NCI-H128 (cell line): ENCODE results near the gene PCDHA4.
"Not testable (repeated sequence)": the region's sequence is repeated elsewhere in the genome, so short reads cannot be mapped to it uniquely, and the experiment has no call there.

ENCODE experiments used
- DNase-seq: peaks from one replicate; lab custom pipeline; 2025; ENCODE audit not compliant: unreplicated experiment; lab: John Stamatoyannopoulos, UW

The PCDHA4 gene

DNA sequence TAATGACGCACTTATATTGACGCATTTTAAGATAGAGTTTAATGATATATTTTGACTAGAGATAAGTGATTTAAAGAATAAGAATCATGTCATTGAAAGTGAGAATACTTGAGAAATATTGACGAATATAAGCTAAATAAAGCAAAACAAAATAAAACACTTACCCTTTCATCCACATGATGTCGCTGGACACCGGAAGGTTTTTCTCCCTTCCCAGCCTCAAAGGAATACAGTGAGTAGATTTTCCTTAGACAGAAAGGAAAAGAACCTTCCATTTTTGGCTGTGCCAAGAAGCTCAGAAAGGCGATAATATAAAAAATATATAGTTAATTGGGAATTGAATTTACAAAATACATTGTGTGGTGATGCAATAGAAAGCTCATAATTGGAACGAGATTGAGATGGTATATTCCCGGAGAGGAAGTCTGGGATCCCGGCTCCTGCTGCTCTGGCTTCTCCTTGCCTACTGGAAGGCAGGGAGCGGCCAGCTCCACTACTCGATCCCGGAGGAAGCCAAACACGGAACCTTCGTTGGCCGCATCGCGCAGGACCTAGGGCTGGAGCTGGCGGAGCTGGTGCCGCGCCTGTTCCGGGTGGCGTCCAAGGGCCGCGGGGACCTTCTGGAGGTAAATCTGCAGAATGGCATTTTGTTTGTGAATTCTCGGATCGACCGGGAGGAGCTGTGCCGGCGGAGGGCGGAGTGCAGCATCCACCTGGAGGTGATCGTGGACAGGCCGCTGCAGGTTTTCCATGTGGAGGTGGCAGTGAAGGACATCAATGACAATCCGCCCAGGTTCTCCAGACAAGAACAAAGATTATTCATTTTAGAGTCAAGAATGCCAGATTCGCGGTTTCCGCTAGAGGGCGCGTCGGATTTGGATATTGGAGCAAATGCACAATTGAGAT, 14.8 kb downstream of the PCDHA4 start, which contains the start of gene PCDHA5:
Gene PCDHA5 (plus strand): TSS at position 239 of the 906 bp plus-strand sequence.
- DNase-seq, result no peak

DNA sequence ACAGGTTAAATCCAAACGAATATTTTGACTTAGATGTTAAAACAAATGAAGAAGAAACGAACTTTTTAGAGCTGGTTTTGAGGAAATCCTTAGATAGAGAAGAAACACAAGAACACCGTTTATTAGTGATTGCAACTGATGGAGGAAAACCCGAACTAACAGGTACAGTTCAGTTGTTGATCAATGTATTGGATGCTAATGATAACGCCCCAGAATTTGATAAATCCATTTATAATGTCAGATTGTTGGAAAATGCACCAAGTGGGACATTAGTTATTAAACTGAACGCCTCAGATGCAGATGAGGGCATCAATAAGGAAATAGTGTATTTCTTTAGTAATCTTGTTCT, 15.4 kb downstream of the PCDHA4 start:
- DNase-seq, result no peak

DNA sequence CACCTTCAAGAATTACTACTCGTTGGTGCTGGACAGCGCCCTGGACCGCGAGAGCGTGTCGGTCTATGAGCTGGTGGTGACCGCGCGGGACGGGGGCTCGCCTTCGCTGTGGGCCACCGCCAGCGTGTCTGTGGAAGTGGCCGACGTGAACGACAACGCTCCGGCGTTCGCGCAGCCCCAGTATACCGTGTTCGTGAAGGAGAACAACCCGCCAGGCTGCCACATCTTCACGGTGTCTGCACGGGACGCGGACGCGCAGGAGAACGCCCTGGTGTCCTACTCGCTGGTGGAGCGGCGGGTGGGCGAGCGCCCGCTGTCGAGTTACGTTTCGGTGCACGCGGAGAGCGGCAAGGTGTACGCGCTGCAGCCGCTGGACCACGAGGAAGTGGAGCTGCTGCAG, 16.1 kb downstream of the PCDHA4 start:
- not testable (repeated sequence) for DNase-seq

DNA sequence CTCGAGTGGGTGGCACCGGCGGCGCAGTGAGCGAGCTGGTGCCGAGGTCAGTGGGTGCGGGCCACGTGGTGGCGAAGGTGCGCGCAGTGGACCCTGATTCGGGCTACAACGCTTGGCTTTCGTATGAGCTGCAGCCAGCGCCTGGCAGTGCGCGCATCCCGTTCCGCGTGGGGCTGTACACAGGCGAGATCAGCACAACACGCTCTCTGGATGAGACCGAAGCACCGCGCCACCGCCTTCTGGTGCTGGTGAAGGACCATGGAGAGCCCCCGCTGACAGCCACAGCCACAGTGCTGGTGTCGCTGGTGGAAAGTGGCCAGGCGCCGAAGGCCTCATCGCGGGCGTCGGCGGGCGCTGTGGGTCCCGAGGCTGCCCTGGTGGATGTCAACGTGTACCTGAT, 16.6 kb downstream of the PCDHA4 start:
- DNase-seq, result no peak

DNA sequence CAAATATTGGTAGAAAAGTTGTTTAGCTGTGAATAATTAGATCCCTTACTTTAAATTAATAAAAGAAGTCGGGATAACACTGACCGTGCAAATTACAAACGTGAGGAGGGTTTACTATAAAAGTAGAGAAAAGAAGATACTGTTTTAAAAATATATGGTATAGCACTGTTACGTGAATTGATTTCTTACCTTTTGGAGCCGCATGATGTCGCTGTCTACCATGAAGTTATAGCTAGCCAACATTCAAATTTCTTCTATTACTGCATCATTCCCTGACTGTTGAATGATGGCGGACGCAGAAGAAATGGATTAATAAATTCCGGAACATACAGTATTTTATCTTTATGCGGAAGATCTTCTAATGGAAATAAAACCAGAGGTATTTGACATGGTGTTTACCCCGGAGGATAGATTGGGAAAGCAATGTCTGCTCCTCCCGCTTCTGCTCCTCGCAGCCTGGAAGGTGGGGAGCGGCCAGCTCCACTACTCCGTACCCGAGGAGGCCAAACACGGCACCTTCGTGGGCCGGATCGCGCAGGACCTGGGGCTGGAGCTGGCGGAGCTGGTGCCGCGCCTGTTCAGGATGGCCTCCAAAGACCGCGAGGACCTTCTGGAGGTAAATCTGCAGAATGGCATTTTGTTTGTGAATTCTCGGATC, 21.0 kb downstream of the PCDHA4 start, which contains the start of gene PCDHA6:
Gene PCDHA6 (plus strand): TSS at position 257 of the 658 bp plus-strand sequence. CDS start 132 bp downstream, at position 389.
- DNase-seq, result no peak

DNA sequence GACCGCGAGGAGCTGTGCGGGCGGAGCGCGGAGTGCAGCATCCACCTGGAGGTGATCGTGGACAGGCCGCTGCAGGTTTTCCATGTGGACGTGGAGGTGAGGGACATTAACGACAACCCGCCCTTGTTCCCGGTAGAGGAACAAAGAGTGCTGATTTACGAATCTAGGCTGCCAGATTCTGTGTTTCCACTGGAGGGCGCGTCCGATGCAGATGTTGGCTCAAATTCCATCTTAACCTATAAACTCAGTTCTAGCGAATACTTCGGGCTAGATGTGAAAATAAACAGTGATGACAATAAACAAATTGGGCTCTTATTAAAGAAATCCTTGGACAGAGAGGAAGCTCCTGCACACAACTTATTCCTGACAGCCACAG, 21.5 kb downstream of the PCDHA4 start:
- DNase-seq, result no peak

DNA sequence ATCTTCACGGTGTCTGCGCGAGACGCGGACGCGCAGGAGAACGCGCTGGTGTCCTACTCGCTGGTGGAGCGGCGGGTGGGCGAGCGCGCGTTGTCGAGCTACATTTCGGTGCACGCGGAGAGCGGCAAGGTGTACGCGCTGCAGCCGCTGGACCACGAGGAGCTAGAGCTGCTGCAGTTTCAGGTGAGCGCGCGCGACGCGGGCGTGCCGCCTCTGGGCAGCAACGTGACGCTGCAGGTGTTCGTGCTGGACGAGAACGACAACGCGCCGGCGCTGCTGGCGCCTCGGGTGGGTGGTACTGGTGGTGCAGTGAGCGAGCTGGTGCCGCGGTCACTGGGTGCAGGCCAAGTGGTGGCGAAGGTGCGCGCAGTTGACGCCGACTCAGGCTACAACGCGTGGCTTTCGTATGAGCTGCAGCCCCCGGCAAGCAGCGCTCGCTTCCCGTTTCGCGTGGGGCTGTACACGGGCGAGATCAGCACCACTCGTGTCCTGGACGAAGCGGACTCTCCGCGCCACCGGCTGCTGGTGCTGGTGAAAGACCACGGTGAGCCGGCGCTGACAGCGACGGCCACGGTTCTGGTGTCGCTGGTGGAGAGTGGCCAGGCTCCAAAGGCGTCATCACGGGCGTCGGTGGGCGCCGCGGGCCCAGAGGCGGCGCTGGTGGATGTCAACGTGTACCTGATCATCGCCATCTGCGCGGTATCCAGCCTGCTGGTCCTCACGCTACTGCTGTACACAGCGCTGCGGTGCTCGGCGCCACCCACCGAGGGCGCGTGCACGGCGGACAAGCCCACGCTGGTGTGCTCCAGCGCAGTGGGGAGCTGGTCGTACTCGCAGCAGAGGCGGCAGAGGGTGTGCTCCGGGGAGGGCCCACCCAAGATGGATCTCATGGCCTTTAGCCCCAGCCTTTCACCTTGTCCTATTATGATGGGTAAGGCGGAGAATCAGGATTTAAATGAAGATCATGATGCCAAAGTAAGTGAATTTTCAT, 22.9 kb downstream of the PCDHA4 start:
- DNase-seq, result not testable (repeated sequence)

DNA sequence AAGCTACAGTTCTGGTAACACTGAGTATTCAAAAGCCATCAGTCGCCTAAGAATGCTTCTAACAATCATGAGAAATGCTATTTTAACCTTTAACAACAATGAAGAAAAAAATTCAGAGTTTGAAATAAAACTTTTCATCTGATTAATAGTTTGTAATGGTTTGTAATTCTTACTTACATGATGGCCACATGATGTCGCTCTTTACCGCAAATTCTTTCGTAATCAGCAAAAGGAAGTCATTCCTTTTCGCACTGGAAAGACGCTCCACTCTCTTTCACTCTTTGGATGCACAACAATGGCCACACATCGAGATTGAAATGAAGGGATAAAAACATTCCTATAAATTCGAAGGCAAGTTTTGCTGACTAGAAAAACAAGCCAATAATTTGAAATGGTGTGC, 27.1 kb downstream of the PCDHA4 start, which contains the start of gene PCDHA7:
Gene PCDHA7 (plus strand): TSS at position 277 of the 400 bp plus-strand sequence. CDS start 115 bp downstream, at position 392.
- no peak for DNase-seq

DNA sequence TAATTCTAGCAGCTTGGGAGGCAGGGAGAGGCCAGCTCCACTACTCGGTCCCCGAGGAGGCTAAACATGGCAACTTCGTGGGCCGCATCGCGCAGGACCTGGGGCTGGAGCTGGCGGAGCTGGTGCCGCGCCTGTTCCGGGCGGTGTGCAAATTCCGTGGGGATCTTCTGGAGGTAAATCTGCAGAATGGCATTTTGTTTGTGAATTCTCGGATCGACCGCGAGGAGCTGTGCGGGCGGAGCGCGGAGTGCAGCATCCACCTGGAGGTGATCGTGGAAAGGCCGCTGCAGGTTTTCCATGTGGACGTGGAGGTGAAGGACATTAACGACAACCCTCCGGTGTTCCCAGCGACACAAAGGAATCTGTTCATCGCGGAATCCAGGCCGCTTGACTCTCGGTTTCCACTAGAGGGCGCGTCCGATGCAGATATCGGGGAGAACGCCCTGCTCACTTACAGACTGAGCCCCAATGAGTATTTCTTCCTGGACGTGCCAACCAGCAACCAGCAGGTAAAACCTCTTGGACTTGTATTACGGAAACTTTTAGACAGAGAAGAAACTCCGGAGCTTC, 27.7 kb downstream of the PCDHA4 start:
- DNase-seq, result not testable (repeated sequence)

DNA sequence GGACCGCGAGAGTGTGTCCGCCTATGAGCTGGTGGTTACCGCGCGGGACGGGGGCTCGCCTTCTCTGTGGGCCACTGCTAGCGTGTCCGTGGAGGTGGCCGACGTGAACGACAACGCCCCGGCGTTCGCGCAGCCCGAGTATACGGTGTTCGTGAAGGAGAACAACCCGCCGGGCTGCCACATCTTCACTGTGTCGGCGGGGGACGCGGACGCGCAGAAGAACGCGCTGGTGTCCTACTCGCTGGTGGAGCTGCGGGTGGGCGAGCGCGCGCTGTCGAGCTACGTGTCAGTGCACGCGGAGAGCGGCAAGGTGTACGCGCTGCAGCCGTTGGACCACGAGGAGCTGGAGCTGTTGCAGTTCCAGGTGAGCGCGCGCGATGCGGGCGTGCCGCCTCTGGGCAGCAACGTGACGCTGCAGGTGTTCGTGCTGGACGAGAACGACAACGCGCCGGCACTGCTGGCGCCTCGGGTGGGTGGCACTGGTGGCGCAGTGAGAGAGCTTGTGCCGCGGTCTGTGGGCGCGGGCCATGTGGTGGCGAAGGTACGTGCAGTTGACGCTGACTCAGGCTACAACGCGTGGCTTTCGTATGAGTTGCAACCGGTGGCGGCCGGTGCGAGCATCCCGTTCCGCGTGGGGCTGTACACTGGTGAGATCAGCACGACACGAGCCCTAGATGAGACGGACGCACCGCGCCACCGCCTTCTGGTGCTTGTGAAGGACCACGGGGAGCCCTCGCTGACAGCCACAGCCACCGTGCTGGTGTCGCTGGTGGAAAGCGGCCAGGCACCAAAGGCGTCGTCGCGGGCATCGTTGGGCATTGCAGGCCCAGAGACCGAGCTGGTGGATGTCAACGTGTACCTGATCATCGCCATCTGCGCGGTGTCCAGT, 29.0 kb downstream of the PCDHA4 start:
- DNase-seq, result no peak

DNA sequence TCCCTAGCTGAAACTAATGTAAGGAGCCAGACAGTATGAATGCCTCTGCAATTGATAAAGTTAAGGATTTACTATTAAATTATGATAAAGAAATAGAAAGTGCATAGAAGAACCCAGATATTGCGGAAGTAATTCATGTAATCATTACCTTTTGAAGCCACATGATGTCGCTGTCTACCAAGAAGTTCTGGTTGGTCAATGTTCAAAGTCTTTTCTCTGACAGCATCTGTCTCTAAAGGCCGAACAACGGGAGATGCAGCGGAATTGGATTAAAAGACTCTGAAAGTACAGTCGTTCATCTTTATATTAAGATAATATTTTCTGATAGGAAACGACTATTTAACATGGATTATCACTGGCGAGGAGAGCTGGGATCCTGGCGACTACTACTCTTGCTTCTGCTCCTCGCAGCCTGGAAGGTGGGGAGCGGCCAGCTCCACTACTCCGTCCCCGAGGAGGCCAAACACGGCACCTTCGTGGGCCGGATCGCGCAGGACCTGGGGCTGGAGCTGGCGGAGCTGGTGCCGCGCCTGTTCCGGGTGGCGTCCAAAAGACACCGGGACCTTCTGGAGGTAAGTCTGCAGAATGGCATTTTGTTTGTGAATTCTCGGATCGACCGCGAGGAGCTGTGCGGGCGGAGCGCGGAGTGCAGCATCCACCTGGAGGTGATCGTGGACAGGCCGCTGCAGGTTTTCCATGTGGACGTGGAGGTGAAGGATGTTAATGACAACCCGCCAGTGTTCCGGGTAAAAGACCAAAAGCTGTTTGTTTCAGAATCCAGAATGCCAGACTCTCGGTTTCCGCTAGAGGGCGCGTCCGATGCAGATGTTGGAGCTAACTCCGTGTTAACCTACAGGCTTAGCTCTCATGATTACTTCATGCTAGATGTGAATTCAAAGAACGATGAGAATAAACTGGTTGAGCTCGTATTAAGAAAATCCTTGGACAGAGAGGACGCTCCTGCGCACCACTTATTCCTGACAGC, 34.4 kb downstream of the PCDHA4 start, which contains the start of gene PCDHA8:
Gene PCDHA8 (plus strand): TSS at position 210 of the 985 bp plus-strand sequence. CDS start 135 bp downstream, at position 345.
- DNase-seq, result no peak

DNA sequence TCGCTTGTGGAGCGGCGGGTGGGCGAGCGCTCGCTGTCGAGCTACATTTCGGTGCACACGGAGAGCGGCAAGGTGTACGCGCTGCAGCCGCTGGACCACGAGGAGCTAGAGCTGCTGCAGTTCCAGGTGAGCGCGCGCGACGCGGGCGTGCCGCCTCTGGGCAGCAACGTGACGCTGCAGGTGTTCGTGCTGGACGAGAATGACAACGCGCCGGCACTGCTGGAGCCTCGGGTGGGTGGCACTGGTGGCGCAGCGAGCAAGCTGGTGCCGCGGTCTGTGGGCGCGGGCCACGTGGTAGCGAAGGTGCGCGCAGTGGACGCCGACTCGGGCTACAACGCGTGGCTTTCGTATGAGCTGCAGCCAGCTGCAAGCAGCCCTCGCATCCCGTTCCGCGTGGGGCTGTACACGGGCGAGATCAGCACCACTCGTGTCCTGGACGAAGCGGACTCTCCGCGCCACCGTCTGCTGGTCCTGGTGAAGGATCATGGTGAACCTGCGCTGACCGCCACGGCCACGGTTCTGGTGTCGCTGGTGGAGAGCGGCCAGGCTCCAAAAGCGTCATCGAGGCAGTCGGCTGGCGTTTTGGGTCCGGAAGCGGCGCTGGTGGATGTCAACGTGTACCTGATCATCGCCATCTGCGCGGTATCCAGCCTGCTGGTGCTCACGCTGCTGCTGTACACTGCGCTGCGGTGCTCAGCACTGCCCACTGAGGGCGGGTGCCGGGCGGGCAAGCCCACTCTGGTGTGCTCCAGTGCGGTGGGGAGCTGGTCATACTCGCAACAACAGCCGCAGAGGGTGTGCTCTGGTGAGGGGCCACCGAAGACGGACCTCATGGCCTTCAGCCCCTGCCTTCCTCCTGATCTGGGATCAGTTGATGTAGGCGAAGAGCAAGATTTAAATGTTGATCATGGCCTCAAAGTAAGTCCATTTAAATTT, 36.2 kb downstream of the PCDHA4 start:
- DNase-seq, result no peak

DNA sequence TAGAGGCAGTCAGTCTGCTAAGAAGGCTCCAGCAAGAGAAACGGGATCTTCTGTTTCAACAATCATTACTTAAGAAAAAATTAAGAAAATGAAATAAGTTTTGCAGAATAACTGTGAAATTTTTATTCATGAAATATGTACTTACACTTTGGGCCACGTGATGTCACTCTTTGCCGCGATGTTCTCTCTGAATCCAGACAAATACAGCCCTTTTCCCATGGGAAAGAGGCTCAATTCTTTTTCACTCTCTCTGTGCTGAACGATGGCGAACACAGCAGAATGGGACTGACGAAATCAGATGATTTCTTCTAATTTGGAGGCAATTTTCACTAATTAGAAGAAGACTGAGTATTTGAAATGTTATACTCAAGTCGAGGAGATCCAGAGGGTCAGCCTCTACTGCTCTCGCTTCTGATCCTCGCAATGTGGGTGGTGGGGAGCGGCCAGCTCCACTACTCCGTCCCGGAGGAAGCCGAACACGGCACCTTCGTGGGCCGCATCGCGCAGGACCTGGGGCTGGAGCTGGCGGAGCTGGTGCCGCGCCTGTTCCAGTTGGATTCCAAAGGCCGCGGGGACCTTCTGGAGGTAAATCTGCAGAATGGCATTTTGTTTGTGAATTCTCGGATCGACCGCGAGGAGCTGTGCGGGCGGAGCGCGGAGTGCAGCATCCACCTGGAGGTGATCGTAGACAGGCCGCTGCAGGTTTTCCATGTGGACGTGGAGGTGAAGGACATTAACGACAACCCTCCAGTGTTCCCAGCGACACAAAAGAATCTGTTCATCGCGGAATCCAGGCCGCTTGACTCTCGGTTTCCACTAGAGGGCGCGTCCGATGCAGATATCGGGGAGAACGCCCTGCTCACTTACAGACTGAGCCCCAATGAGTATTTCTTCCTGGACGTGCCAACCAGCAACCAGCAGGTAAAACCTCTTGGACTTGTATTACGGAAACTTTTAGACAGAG, 41.6 kb downstream of the PCDHA4 start, which contains the start of gene PCDHA9:
Gene PCDHA9 (plus strand): TSS at position 244 of the 964 bp plus-strand sequence. CDS start 114 bp downstream, at position 358.
- not testable (repeated sequence) for DNase-seq

DNA sequence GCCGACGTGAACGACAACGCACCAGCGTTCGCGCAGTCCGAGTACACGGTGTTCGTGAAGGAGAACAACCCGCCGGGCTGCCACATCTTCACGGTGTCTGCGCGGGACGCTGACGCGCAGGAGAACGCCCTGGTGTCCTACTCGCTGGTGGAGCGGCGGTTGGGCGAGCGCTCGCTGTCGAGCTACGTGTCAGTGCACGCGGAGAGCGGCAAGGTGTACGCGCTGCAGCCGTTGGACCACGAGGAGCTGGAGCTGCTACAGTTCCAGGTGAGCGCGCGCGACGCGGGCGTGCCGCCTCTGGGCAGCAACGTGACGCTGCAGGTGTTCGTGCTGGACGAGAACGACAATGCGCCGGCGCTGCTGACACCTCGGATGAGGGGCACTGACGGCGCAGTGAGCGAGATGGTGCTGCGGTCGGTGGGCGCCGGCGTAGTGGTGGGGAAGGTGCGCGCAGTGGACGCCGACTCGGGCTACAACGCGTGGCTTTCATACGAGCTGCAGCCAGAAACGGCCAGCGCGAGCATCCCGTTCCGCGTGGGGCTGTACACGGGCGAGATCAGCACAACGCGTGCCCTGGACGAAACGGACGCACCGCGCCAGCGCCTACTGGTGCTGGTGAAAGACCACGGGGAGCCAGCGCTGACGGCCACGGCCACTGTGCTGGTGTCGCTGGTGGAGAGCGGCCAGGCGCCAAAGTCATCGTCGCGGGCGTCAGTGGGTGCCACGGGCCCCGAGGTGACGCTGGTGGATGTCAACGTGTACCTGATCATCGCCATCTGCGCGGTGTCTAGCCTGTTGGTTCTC, 43.2 kb downstream of the PCDHA4 start:
- DNase-seq, result not testable (repeated sequence)
